ENCODE data around the gene EML6. TPM values are rescaled to one million over a fixed set of nuclear protein-coding genes. Genes with fewer than 3 reads are reported as not detected.

The EML6 gene
- polyA plus RNA-seq, 1 donor (not counting 4 experiments of a cell fraction or from before 2014, with no cell fraction given) = 0.96 TPM

GRCh38 chr2:54939446-54940118 is 216.1 kb downstream of the EML6 start:
- no peak for TF ChIP-seq CTCF (optimal IDR thresholded peaks at IDR 0.05 in 1 of 3, IDR thresholded peaks at IDR 0.05 in 1 of 3, conservative IDR thresholded peaks at IDR 0.05 in 1 of 3; ENCODE audit: extremely low read depth in 1 of 3, insufficient read depth in 2 of 3, low read length in 3 of 3)
- TF ChIP-seq EZH2 (IDR thresholded peaks at IDR 0.05; ENCODE audit: low read length) = no peak
- dilution Hi-C loops (cut with MboI; ENCODE audit: extremely low pct_ligation_motif_present, low sequenced_read_pairs) = no loop called here

GRCh38 chr2:54940723-54941122 is 217.3 kb downstream of the EML6 start:
- FAIRE-seq = peak; percentile 17
- H2AFZ ChIP-seq (ENCODE audit: control insufficient read depth, low read length) = no peak overlapping the region
- H3K4me2 ChIP-seq (ENCODE audit: control insufficient read depth, extremely low read depth, insufficient read depth, low read depth, low read length) = no peak overlapping the region
- H3K27me3 ChIP-seq (ENCODE audit: control insufficient read depth, extremely low read depth, insufficient read depth, low read length) = no peaks in the 10 kb centered on the region
- dilution Hi-C loops (cut with MboI; ENCODE audit: extremely low pct_ligation_motif_present, low sequenced_read_pairs) = no loop called here
- TF ChIP-seq EZH2 (IDR thresholded peaks at IDR 0.05; ENCODE audit: low read length) (no peak), CTCF (optimal IDR thresholded peaks at IDR 0.05 in 1 of 3, IDR thresholded peaks at IDR 0.05 in 1 of 3, conservative IDR thresholded peaks at IDR 0.05 in 1 of 3; ENCODE audit: extremely low read depth in 1 of 3, insufficient read depth in 2 of 3, low read length in 3 of 3) (no peak)
- no peak overlapping the region for H3K4me3 ChIP-seq (ENCODE audit: control insufficient read depth in 2 of 3, extremely low read depth in 1 of 3, insufficient read depth in 2 of 3, low read depth in 1 of 3, low read length in 3 of 3)
- no peak overlapping the region for H3K9ac ChIP-seq (ENCODE audit: control insufficient read depth, extremely low read depth, insufficient read depth, low read length)
- no peak overlapping the region for H3K27ac ChIP-seq (ENCODE audit: control insufficient read depth, insufficient read depth, low read length)
- no peaks in the 10 kb centered on the region for H3K79me2 ChIP-seq (ENCODE audit: control insufficient read depth, insufficient read depth, low read length)
- no peaks in the 10 kb centered on the region for H3K36me3 ChIP-seq (ENCODE audit: control insufficient read depth in 2 of 2, extremely low read depth in 1 of 2, insufficient read depth in 2 of 2, low read length in 2 of 2)
- H3K9me3 ChIP-seq (ENCODE audit: control insufficient read depth, low read depth, low read length) = no peaks in the 10 kb centered on the region
- H3K9me1 ChIP-seq (ENCODE audit: control insufficient read depth, extremely low read depth, insufficient read depth, low read length) = no peaks in the 10 kb centered on the region
- no peaks in the 10 kb centered on the region for H4K20me1 ChIP-seq (ENCODE audit: control insufficient read depth, extremely low read depth, insufficient read depth, low read length)
- peaks cover 5% of the 10 kb centered on the region for H3K4me1 ChIP-seq (ENCODE audit: control insufficient read depth, extremely low read depth, insufficient read depth, low read length)
- DNase-seq (ENCODE audit: low read depth, low spot score) = no peak

More at GRCh38 chr2:54939446-54940118, 216.1 kb downstream of the EML6 start:
- no peak overlapping the region for H3K9ac ChIP-seq (ENCODE audit: control insufficient read depth, extremely low read depth, insufficient read depth, low read length)
- H3K27ac ChIP-seq (ENCODE audit: control insufficient read depth, insufficient read depth, low read length) = no peak overlapping the region
- H3K36me3 ChIP-seq (ENCODE audit: control insufficient read depth in 2 of 2, extremely low read depth in 1 of 2, insufficient read depth in 2 of 2, low read length in 2 of 2) = no peaks in the 10 kb centered on the region
- FAIRE-seq (no peak), DNase-seq (ENCODE audit: low read depth, low spot score) (no peak)
- no peaks in the 10 kb centered on the region for H3K9me3 ChIP-seq (ENCODE audit: control insufficient read depth, low read depth, low read length)
- H4K20me1 ChIP-seq (ENCODE audit: control insufficient read depth, extremely low read depth, insufficient read depth, low read length) = no peaks in the 10 kb centered on the region
- H3K4me1 ChIP-seq (ENCODE audit: control insufficient read depth, extremely low read depth, insufficient read depth, low read length) = no peaks in the 10 kb centered on the region
- no peaks in the 10 kb centered on the region for H3K79me2 ChIP-seq (ENCODE audit: control insufficient read depth, insufficient read depth, low read length)
- no peak overlapping the region for H3K4me3 ChIP-seq (ENCODE audit: control insufficient read depth in 2 of 3, extremely low read depth in 1 of 3, insufficient read depth in 2 of 3, low read depth in 1 of 3, low read length in 3 of 3)
- no peak overlapping the region for H3K4me2 ChIP-seq (ENCODE audit: control insufficient read depth, extremely low read depth, insufficient read depth, low read depth, low read length)
- H3K27me3 ChIP-seq (ENCODE audit: control insufficient read depth, extremely low read depth, insufficient read depth, low read length) = no peaks in the 10 kb centered on the region
- no peaks in the 10 kb centered on the region for H3K9me1 ChIP-seq (ENCODE audit: control insufficient read depth, extremely low read depth, insufficient read depth, low read length)
- no peak overlapping the region for H2AFZ ChIP-seq (ENCODE audit: control insufficient read depth, low read length)

Measured in keratinocyte (primary cell).